Chondrocyte (in vitro differentiated cells): ENCODE results near the gene NKX2-4. TPM values are rescaled to one million over a fixed set of nuclear protein-coding genes. Genes with fewer than 3 reads are reported as not detected.

Experiments used
- DNase-seq: peaks from one replicate; pipeline ENCODE4 v3.0.0; 2021; ENCODE audit warnings: mixed read lengths, low spot score
- H3K27ac Mint-ChIP-seq: one replicate; pipeline ENCODE4 v1.8.0; 2021; ENCODE audit warnings: mild to moderate bottlenecking, moderate library complexity, mixed read lengths; ENCODE audit not compliant: unreplicated experiment
- H3K27me3 Mint-ChIP-seq: 2 replicates; pipeline ENCODE4 v1.8.0; 2021; ENCODE audit warnings: low read depth, mixed read lengths
- H3K36me3 Mint-ChIP-seq: 2 replicates; pipeline ENCODE4 v1.8.0; 2021; ENCODE audit warnings: low read depth, mixed read lengths
- H3K4me1 Mint-ChIP-seq: 2 replicates; pipeline ENCODE4 v1.8.0; 2021; ENCODE audit warnings: low read depth, mild to moderate bottlenecking, mixed read lengths
- H3K4me3 Mint-ChIP-seq: one replicate; pipeline ENCODE4 v1.8.0; 2021; ENCODE audit warnings: mild to moderate bottlenecking, moderate library complexity, mixed read lengths; ENCODE audit not compliant: unreplicated experiment
- H3K9me3 Mint-ChIP-seq: 2 replicates; pipeline ENCODE4 v1.8.0; 2021; ENCODE audit warnings: low read depth, mixed read lengths
- CTCF ChIP-seq: fragments of 200-600 bp; sonication (generic); IDR thresholded peaks from 2 replicates; pipeline ENCODE4 v1.5.0; 2021; ENCODE audit warnings: antibody characterized with exemption, mild to moderate bottlenecking, moderate library complexity
- total RNA-seq: library from RNA; stranded (reverse); gene quantifications from 3 replicates; pipeline ENCODE4 v1.2.1, GENCODE V29; 2021

NKX2-4 gene
- total RNA-seq, 1 donor from 2014 or later = not detected

GRCh38 chr20:21411725-21412124, 14.4 kb upstream of the NKX2-4 start:
- Mint-ChIP-seq H3K27ac (no peak overlapping the region), H3K36me3 (peaks cover 10% of the 10 kb centered on the region), H3K27me3 (peaks cover 68% of the 10 kb centered on the region), H3K4me1 (no peaks in the 10 kb centered on the region), H3K4me3 (no peak overlapping the region), H3K9me3 (peaks cover 24% of the 10 kb centered on the region)
- TF ChIP-seq CTCF = no peak
- no peak for DNase-seq

- no peak overlapping the region for H3K27ac Mint-ChIP-seq
- peaks cover 68% of the 10 kb centered on the region for H3K27me3 Mint-ChIP-seq
- peaks cover 2% of the 10 kb centered on the region for H3K36me3 Mint-ChIP-seq
- H3K9me3 Mint-ChIP-seq = no peaks in the 10 kb centered on the region
- no peak overlapping the region for H3K4me3 Mint-ChIP-seq
- peaks cover 5% of the 10 kb centered on the region for H3K4me1 Mint-ChIP-seq
- TF ChIP-seq CTCF = no peak
- DNase-seq = no peak
Observed at GRCh38 chr20:21399005-21399475, 1.7 kb upstream of the NKX2-4 start.

- Mint-ChIP-seq H3K27ac (no peak overlapping the region), H3K4me3 (no peak overlapping the region), H3K36me3 (peaks cover 2% of the 10 kb centered on the region), H3K4me1 (peaks cover 5% of the 10 kb centered on the region), H3K27me3 (peaks cover 69% of the 10 kb centered on the region), H3K9me3 (no peaks in the 10 kb centered on the region)
- TF ChIP-seq CTCF = no peak
- no peak for DNase-seq
Observed at GRCh38 chr20:21398109-21399004, 1.0 kb upstream of the NKX2-4 start.

GRCh38 chr20:21396599-21397340, 556 bp downstream of the NKX2-4 start:
- no peak for TF ChIP-seq CTCF
- H3K4me1 Mint-ChIP-seq = peaks cover 8% of the 10 kb centered on the region
- no peak for DNase-seq
- peaks cover 3% of the 10 kb centered on the region for H3K36me3 Mint-ChIP-seq
- peaks cover 74% of the 10 kb centered on the region for H3K27me3 Mint-ChIP-seq
- H3K4me3 Mint-ChIP-seq = no peak overlapping the region
- H3K27ac Mint-ChIP-seq = no peak overlapping the region
- no peaks in the 10 kb centered on the region for H3K9me3 Mint-ChIP-seq
